ENCODE data around the gene GARS1.
"Not testable (repeated sequence)": the region's sequence is repeated elsewhere in the genome, so short reads cannot be mapped to it uniquely, and the experiment has no call there.

The GARS1 gene, protein sequence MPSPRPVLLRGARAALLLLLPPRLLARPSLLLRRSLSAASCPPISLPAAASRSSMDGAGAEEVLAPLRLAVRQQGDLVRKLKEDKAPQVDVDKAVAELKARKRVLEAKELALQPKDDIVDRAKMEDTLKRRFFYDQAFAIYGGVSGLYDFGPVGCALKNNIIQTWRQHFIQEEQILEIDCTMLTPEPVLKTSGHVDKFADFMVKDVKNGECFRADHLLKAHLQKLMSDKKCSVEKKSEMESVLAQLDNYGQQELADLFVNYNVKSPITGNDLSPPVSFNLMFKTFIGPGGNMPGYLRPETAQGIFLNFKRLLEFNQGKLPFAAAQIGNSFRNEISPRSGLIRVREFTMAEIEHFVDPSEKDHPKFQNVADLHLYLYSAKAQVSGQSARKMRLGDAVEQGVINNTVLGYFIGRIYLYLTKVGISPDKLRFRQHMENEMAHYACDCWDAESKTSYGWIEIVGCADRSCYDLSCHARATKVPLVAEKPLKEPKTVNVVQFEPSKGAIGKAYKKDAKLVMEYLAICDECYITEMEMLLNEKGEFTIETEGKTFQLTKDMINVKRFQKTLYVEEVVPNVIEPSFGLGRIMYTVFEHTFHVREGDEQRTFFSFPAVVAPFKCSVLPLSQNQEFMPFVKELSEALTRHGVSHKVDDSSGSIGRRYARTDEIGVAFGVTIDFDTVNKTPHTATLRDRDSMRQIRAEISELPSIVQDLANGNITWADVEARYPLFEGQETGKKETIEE

DNA sequence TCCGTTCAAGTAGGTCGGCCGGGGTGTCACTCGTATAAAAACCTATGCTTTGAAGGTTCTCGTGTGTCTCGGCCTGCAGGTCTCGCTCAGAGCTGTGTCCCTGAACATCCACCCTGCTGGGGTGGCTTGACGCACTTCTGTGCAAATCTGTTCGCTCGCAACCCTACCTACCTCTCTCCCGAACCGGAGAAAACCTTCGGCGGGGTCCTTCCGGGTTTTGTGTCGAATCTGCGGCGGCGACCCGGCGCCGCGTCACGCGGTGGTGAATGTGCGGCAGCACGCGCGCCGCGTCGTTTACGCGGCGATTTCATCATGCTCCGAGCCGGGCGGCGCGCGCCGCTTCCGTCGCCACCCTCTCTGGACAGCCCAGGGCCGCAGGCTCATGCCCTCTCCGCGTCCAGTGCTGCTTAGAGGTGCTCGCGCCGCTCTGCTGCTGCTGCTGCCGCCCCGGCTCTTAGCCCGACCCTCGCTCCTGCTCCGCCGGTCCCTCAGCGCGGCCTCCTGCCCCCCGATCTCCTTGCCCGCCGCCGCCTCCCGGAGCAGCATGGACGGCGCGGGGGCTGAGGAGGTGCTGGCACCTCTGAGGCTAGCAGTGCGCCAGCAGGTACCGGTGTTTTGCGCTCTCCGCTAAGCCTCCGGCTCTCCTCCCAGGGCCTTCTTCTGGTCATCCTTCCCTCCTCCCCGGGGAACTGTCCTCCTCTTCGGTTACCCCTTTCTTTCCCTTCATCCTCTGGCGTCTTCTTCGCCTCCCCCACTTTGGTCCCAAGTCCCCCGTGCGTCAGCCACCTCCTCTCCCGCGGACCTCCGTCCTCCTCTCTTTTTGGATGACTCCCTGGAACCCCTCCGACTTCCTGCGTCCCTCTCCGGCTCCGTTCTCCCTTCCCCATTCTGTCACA, at the start of gene GARS1:
Gene GARS1 (plus strand): TSS at position 339 of the 896 bp plus-strand sequence. CDS start 44 bp downstream, at position 383.
- DNase-seq = peak; percentile 84

- DNase-seq = no peak
Observed at GRCh38 chr7:30545791-30546555, 48.7 kb upstream of the GARS1 start.

GRCh38 chr7:30546596-30546995, 48.1 kb upstream of the GARS1 start:
- no peak for DNase-seq

- DNase-seq = no peak
Observed at GRCh38 chr7:30548845-30549244, 45.8 kb upstream of the GARS1 start.

DNA sequence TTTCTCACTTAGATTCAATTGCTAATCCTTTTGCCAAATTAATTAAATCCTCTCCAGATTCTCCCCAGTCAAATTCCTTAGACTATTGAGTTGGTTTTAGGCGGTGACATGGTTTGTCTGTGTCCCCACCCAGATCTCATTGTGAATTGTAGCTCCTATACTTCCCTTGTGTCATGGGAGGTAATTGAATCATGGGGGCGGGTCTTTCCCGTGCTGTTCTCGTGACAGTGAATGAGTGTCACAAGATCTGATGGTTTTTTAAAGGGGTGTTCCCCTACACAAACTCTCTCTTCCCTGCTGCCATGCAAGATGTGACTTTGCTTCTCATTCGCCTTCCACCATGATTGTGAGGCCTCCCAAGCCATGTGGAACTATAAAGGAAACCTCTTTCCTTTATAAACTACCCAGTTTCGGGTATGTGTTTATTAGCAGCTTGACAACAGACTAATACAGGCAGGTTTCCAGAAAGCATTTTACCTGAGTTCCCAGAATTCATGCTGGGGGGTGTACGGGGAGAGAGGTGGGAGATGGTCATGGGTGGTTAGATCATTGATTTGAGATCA, 44.7 kb upstream of the GARS1 start:
- DNase-seq = no peak

- no peak for DNase-seq
Observed at GRCh38 chr7:30552330-30552729, 42.3 kb upstream of the GARS1 start.

GRCh38 chr7:30553141-30553540, 41.5 kb upstream of the GARS1 start:
- DNase-seq = no peak

DNA sequence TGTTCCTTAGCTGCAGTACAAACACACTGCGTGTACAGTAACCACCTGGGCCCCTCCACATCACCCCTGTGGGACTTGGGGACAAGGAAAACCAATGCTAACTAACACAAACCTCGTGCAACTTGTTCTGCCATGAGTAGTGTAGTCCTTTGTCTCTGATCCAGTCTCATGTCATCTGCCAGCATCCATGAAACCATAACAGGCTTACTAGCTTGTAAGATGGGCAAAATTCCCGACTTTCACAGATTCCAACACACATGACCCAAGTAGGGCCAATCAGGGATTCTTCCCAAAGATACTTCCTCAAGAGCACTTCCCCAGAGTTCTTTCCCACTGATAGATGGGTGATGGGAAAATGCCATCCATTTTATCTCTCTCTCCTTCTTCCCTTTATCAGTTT, 41.1 kb upstream of the GARS1 start:
- DNase-seq = no peak

DNA sequence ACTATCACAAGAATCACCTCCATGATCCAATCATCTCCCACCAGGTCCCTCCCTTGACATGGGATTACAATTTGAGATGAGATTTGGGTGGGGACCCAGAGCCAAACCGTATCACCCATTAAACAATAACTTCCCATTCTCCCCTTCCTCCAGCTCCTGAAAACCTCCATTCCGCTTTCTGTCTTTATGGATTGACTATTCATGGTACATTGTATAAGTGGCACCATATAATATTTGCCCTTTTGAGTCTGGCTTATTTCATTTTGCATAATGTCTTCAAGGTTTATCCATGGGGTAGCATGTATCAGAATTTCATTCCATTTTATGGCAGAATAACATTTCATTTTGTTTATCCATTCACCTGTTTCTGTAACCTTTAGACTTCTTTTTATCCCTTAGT, 39.2 kb upstream of the GARS1 start:
- no peak for DNase-seq

- no peak for DNase-seq
Observed at GRCh38 chr7:30556840-30557239, 37.8 kb upstream of the GARS1 start.

DNA sequence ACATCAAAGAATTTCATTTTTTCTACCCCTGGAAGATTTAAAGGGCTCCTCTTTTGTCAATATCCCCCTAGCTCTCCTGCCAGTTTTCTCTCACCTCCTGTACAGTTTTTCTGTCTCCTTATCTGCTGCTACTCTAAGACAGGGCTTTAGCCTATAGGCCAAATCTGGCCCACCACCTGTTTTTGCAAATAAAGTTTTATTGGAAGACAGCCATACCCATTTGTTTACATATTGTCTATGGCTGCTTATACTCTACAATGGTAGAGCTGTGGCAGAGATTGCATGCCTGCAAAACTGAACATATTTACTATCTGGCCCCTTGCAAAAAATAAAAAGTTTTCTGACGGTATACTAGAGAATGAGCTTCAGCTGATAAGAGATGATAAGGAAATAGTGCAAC, 37.4 kb upstream of the GARS1 start:
- DNase-seq = no peak

- no peak for DNase-seq
Observed at GRCh38 chr7:30559611-30560010, 35.1 kb upstream of the GARS1 start.

- DNase-seq = no peak
Observed at GRCh38 chr7:30561389-30561788, 33.3 kb upstream of the GARS1 start.

DNA sequence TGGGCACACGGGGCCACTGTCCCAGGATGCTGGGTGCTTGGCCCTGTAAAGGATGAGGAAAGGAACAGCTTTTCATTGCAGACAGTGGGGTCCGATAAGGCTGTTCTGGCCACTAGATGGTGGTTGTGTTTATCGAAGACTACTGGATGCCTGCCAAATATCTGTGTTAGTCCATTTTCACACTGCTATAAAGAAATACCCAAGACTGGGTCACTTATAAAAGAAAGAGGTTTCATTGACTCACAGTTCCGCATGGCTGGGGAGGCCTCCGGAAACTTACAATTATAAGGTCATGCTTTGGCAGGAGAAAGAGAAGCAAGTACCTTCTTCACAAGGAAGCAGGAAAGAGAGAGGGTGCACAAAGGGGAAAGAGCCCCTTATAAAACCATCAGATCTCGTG, 32.2 kb upstream of the GARS1 start:
- no peak for DNase-seq

DNA sequence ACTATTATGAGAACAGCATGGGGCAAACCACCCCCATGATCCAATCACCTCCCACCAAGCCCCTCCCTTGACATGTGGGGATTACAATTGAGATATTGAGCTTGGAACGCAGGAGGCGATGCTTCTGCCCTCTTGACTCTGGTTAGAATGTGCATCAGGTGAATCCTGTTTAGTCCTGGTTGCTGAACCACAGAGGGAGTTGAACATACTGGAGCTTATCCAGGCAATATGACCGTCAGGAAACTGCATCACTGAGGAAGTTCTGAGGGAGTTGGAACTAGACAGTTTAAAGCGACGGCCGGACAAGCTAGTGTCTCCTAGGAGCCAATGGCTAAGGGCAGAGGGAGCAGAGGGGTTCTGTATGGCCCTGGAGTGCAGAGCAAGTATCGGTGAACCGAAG, 31.8 kb upstream of the GARS1 start:
- DNase-seq = no peak

DNA sequence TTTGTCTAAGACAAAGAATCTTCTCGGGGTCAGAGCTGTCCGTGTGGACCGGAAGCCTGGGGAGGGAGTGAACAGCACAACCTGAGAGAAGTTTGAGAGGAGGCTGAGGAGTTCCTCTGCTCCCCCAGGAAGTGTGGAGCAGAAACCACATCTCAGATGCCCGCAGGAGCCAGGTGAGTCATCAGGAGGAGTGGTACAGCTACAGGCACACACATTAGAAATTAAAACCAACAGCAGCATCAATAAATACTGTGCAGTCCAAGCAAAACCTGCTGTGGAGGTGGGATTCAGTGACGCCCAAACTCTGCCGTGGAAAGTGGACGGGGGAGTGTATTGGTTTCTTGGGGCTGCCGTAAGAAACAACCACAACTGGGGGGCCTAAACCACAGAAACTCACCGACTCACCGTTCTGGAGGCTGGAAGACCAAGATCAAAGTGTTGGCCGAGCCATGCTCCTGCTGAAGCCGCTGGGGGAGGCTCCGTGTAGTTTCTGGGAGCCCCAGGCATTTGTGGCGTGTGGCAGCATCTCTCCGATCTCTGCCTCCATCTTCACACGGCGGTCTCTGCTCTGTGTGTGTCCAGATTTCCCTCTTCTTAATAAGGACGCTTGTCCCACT, 31.2 kb upstream of the GARS1 start:
- no peak for DNase-seq

DNA sequence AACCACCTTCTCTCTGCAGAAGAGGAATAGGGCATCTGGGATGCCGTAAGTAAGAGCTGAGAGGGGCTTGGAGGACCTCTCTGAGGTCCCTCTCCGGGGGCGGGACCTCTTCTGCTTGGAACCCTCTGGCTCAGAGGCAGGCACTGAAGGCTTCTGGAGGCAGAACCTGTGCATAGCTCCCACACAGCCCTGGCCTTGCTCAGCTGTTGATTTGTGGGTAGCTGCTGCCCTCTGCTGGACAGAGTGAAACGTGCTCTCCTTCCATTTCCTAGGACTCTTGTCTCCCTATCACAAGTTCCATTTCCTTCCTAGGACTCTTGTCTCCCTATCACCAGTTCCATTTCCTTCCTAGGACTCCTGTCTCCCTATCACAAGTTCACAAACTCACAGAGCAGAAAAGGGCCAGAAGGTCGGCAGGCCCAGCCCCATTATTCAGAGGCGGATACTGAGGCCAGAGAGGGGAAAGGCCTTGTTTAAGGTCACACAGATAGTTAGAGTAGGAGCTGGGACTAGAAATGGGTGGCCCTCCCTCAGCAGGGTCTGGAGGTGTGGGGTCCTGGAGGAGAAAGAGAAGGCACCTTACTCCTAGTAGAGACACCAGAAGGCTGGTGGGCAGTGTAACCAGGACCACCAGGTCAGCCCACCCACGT, 30.3 kb upstream of the GARS1 start:
- peak; percentile 69 for DNase-seq

- no peak for DNase-seq
Observed at GRCh38 chr7:30566596-30566995, 28.1 kb upstream of the GARS1 start.

GRCh38 chr7:30567081-30567480, 27.6 kb upstream of the GARS1 start:
- no peak for DNase-seq

- not testable (repeated sequence) for DNase-seq
Observed at GRCh38 chr7:30570238-30570637, 24.4 kb upstream of the GARS1 start.

DNA sequence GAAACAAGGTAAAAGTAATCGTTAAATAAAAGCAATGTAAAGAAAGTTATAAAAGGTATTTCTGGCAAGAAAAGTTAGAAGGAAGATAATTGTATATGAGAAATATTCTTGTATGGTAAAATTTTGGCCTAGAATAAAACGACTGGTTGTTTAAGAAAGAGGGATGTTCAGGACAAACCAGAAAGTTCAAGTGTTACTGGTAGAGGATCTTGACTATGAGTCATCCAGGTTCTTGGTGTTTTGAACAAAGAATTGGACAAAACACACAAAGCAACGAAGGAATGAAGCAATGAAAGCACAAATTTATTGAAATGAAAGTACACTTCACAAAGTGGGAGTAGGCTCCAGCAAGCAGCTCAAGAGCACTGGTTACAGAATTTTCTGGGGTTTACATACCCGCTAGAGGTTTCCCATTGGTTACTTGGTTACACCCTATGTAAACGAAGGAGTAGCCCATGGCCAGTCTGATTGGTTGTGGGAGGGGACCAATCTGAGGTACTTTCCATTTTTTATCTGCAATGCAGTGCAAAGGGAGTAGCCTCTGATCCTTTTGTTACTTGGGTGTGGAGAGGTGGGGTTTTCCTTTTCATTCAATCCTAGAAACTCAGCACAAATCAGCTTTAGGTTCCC, 22.4 kb upstream of the GARS1 start:
- DNase-seq = no peak

Data from activated CD4-positive, alpha-beta T cell treated with anti-CD3 and anti-CD28 coated beads for 1 hour (primary cell).